SIG-M5 (cell line): Measurements from ENCODE around the gene ASAP3.
"Not testable (repeated sequence)": the region's sequence is repeated elsewhere in the genome, so short reads cannot be mapped to it uniquely, and the experiment has no call there.

Experiments
- DNase-seq: peaks from one replicate; lab custom pipeline; 2025; lab: John Stamatoyannopoulos, UW

Gene ASAP3

GRCh38 chr1:23395849-23396248 is 88.1 kb downstream of the ASAP3 start:
- no peak for DNase-seq

- DNase-seq, result no peak
These were observed 88.7 kb downstream of the ASAP3 start for GRCh38 chr1:23395154-23395724.

GRCh38 chr1:23394684-23395083 is 89.3 kb downstream of the ASAP3 start:
- no peak for DNase-seq

GRCh38 chr1:23394181-23394580 is 89.8 kb downstream of the ASAP3 start:
- no peak for DNase-seq

GRCh38 chr1:23393706-23394105 is 90.3 kb downstream of the ASAP3 start:
- DNase-seq, result no peak

- no peak for DNase-seq
These were observed 91.7 kb downstream of the ASAP3 start for GRCh38 chr1:23392125-23392855.

- no peak for DNase-seq
These were observed 94.1 kb downstream of the ASAP3 start for GRCh38 chr1:23389837-23390321.

- DNase-seq, result no peak
These were observed 96.5 kb downstream of the ASAP3 start for GRCh38 chr1:23387494-23387893.

GRCh38 chr1:23385119-23385621 is 98.8 kb downstream of the ASAP3 start:
- DNase-seq, result no peak

GRCh38 chr1:23384312-23385058 is 99.5 kb downstream of the ASAP3 start:
- no peak for DNase-seq

- no peak for DNase-seq
These were observed 100.2 kb downstream of the ASAP3 start for GRCh38 chr1:23383577-23384311.

GRCh38 chr1:23381233-23381885 is 102.6 kb downstream of the ASAP3 start:
- no peak for DNase-seq

- no peak for DNase-seq
These were observed 103.3 kb downstream of the ASAP3 start for GRCh38 chr1:23380719-23381118.

- DNase-seq, result not testable (repeated sequence)
These were observed 103.7 kb downstream of the ASAP3 start for GRCh38 chr1:23380236-23380635.
